ENCODE results near the gene PGAP3. TPM values are rescaled to one million over a fixed set of nuclear protein-coding genes. Genes with fewer than 3 reads are reported as not detected.
A peak's percentile ranks its signal among the peaks of the same experiment; 100 is the strongest.

PGAP3 gene
- total and polyA plus RNA-seq, 5 donors, result 12.9 to 24.0 (median 14.7) TPM

DNA sequence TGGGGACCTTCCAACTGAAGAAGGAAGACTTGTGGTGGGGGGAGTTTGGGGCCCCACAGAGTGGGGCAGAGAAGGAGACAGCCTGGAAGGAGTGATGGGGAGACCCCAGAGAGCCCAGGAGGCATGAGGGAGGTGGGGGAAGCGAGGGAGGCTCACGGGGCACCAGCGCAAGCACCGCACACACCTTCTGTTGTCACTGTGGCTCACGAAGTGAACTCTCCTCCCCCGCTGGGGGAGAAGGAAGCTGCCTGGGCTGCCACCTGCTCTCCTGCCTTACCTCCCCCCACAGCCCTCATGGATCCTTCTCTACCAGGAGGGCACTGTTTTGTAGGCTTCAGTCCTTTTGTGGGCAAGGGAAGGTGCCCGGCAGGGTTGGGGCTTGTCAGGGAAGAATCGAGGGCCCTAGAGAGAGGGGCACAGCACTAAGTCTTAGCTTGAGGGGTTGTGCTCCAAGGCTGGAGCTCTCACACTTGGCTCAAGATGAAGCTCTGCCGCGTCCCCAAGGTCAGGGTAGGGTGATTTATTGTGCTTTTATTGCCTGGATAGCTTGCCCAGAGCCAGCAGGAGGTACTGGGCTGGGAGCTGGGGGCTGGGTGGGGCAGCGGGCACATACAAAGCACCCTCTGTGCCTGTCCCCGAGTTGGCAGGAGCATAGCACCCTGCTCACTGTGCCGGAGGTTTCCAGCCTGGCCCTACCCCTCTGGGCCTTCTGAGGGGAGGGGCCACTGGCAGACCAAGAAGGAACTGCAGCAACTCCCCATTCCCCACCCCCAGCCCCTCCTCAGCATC, 55.5 kb downstream of the PGAP3 start:
- intact Hi-C loops (cut with DNase I), result no loop called here
- ATAC-seq, result peak in 1 of 2 donors; percentile 32
- no peak overlapping the region for H3K4me3 ChIP-seq (ENCODE audit: low read length)
- WGBS, result 55% methylated on average over 13 of the region's 13 CpGs
- H3K9me3 ChIP-seq (ENCODE audit: control insufficient read depth, low read length), result no peaks in the 10 kb centered on the region
- DNase-seq, result no peak
- H3K4me1 ChIP-seq (ENCODE audit: control insufficient read depth, insufficient read depth, low read length), result peaks cover under 1% of the 10 kb centered on the region
- no peaks in the 10 kb centered on the region for H3K27me3 ChIP-seq (ENCODE audit: control insufficient read depth, insufficient read depth)
- H3K27ac ChIP-seq (ENCODE audit: low read length), result no peak overlapping the region

- H3K9me3 ChIP-seq (ENCODE audit: control insufficient read depth, low read length), result no peaks in the 10 kb centered on the region
- H3K4me1 ChIP-seq (ENCODE audit: control insufficient read depth, insufficient read depth, low read length), result peaks cover 2% of the 10 kb centered on the region
- ATAC-seq (no peak), DNase-seq (no peak)
- intact Hi-C loops (cut with DNase I), result no loop called here
- no peaks in the 10 kb centered on the region for H3K27me3 ChIP-seq (ENCODE audit: control insufficient read depth, insufficient read depth)
- no peak overlapping the region for H3K27ac ChIP-seq (ENCODE audit: low read length)
- H3K4me3 ChIP-seq (ENCODE audit: low read length), result no peak overlapping the region
- 42% methylated on average over 6 of the region's 6 CpGs for WGBS
Observed at GRCh38 chr17:39631403-39631802, 56.5 kb downstream of the PGAP3 start.

DNA sequence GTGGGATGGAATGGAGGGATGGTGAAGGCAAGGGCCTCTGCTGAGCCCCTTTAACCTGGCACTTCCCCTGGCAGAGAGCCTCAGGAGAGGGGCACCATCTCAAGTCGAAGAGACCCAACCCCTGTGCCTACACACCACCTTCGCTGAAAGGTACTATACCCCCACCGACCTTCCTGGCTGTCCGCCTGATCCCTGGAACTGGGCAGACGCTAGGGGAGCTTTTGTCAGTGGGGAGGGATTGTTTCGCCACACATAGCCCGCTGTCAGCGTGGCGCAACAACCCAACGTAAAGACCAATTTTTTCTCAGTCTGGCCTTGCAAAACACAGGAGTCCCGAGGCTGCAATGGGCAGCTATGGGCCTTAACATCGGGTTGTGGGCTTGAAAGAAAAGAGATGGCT, 58.0 kb downstream of the PGAP3 start:
- Histone ChIP-seq H3K4me3 (ENCODE audit: low read length) (no peak overlapping the region), H3K4me1 (ENCODE audit: control insufficient read depth, insufficient read depth, low read length) (peaks cover 2% of the 10 kb centered on the region), H3K27ac (ENCODE audit: low read length) (no peak overlapping the region), H3K9me3 (ENCODE audit: control insufficient read depth, low read length) (no peaks in the 10 kb centered on the region), H3K27me3 (ENCODE audit: control insufficient read depth, insufficient read depth) (no peaks in the 10 kb centered on the region)
- intact Hi-C loops (cut with DNase I), result loop anchor here in 1 of 4 donors (10.0 kb wide), 1 partner anchor 45 kb away; no protein-coding TSS in a partner anchor
- DNase-seq, result no peak
- WGBS, result 76% methylated on average over 12 of the region's 12 CpGs
- no peak for ATAC-seq

DNA sequence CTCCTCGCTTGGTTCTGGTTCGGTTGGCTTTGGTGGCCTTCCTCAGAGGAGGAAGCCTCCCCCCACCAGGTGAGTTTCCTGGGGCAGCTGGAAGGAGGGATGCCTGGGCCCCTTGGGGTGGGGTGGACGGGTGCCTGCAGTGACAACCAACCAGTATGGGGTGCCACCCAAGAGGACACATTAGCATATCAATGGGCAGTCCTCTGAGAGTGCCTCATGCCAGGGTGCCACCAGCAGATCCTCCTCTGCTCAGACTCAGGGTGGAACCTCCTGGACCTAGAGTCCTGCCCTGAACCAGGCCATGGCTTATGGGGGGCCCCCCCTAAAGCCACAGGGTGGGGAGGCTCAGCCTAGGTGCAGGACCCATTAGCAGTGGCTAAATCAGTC, 58.4 kb downstream of the PGAP3 start:
- Histone ChIP-seq H3K27me3 (ENCODE audit: control insufficient read depth, insufficient read depth) (no peaks in the 10 kb centered on the region), H3K9me3 (ENCODE audit: control insufficient read depth, low read length) (no peaks in the 10 kb centered on the region), H3K4me3 (ENCODE audit: low read length) (no peak overlapping the region), H3K4me1 (ENCODE audit: control insufficient read depth, insufficient read depth, low read length) (peaks cover 2% of the 10 kb centered on the region), H3K27ac (ENCODE audit: low read length) (no peak overlapping the region)
- intact Hi-C loops (cut with DNase I), result loop anchor here in 1 of 4 donors (10.0 kb wide), 1 partner anchor 45 kb away; no protein-coding TSS in a partner anchor
- ATAC-seq (no peak), DNase-seq (no peak)
- WGBS, result 73% methylated on average over 3 of the region's 3 CpGs

DNA sequence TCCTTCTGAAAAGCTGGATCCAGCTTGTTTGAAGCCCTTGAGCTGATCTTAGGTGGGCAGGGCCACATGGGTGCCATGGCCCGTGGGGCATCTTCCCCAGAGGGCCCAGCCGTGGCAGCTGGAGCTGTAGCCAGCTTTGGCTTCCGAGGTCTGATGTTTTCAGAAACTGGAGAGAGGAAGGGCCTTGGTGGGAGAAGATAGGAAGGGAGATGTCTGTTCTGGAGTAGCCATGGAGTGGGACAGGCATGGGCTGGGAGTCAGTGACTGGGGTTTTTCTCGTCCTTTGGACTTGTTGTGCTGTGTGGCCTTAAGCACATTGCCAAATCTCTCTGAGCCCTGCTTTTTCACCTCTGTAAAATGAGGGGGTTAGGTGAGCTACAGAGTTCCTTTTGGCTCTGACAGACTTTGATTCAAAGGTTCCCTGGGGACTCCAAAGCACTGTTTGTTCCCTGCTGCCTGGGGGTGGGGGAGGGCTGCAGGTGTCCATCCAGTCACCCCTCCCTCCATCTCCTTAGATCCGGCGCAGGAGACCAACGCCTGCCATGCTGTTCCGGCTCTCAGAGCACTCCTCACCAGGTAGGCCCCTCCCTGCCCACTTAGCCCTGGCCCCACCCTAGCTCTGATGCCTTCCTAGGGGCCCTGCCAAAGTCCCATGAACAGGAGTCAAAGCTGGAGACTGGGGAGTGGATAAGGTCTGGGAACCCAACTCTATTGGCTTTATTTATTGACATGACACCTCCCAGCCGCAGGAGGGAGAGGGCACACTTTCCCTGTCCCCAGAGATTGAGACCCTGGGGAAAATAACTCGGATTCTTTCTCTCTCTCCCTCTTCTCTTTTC, 59.0 kb downstream of the PGAP3 start:
- ATAC-seq (no peak), DNase-seq (no peak)
- Histone ChIP-seq H3K27me3 (ENCODE audit: control insufficient read depth, insufficient read depth) (no peaks in the 10 kb centered on the region), H3K4me3 (ENCODE audit: low read length) (no peak overlapping the region), H3K27ac (ENCODE audit: low read length) (no peak overlapping the region), H3K9me3 (ENCODE audit: control insufficient read depth, low read length) (no peaks in the 10 kb centered on the region), H3K4me1 (ENCODE audit: control insufficient read depth, insufficient read depth, low read length) (peaks cover 2% of the 10 kb centered on the region)
- 62% methylated on average over 10 of the region's 10 CpGs for WGBS
- intact Hi-C loops (cut with DNase I), result loop anchor here in 1 of 4 donors (10.0 kb wide), 1 partner anchor 46 kb away; no protein-coding TSS in a partner anchor

DNA sequence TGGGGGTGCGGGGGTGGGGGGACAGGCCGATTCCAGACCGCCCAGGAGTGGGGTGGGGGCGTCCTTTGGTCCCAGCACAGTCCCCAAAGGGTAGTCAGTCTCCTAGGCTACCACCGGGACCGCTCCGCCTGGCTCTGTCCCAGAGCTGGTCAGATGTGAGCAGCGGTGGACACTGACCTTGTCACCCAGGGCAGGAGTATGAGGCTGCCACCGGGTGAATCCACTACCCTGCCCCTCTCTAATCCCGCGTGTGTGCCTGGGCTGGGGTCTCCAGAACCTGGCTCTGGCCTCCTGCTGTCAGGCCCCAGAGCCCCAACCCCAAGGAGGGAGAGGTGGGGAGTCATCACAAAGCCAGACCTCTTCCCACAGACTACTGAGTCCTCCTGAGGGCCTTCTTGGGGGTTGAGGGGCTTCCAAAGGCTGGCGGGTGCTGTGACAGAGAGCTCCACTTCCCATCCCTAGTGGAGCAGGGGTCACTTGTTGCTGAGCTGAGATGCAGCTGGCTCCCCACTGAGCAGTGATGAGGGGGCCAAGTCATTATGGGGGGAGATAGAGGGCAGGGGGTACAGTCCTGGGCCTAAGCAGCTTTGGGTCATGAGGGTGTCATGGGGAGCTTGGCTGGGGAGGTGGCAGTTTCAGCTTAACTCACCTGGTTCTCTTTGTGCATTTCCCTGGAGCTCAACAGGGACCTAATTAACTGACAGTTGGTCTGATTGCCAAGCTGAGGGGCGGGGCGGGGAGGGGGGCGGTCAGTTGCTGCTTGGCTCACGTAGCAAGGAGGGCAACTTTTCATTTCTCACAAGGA, 59.9 kb downstream of the PGAP3 start:
- no peak overlapping the region for H3K27ac ChIP-seq (ENCODE audit: low read length)
- no peak for ATAC-seq

GRCh38 chr17:39627047-39627711, 60.7 kb downstream of the PGAP3 start:
- intact Hi-C loops (cut with DNase I), result loop anchor here in 1 of 4 donors (10.0 kb wide), 1 partner anchor 48 kb away; no protein-coding TSS in a partner anchor
- no peak for ATAC-seq
- no peak for DNase-seq
- Histone ChIP-seq H3K27me3 (ENCODE audit: control insufficient read depth, insufficient read depth) (no peaks in the 10 kb centered on the region), H3K4me3 (ENCODE audit: low read length) (peak overlapping the region; percentile 33), H3K27ac (ENCODE audit: low read length) (no peak overlapping the region), H3K4me1 (ENCODE audit: control insufficient read depth, insufficient read depth, low read length) (peaks cover 2% of the 10 kb centered on the region), H3K9me3 (ENCODE audit: control insufficient read depth, low read length) (no peaks in the 10 kb centered on the region)
- 2% methylated on average over 72 of the region's 72 CpGs for WGBS

More for the DNA sequence above, 59.9 kb downstream of the PGAP3 start:
- Histone ChIP-seq H3K4me3 (ENCODE audit: low read length) (peak overlapping the region; percentile 33), H3K27me3 (ENCODE audit: control insufficient read depth, insufficient read depth) (no peaks in the 10 kb centered on the region), H3K9me3 (ENCODE audit: control insufficient read depth, low read length) (no peaks in the 10 kb centered on the region), H3K4me1 (ENCODE audit: control insufficient read depth, insufficient read depth, low read length) (peaks cover 2% of the 10 kb centered on the region)
- intact Hi-C loops (cut with DNase I), result loop anchor here in 1 of 4 donors (10.0 kb wide), 1 partner anchor 47 kb away; no protein-coding TSS in a partner anchor
- no peak for DNase-seq
- 56% methylated on average over 16 of the region's 16 CpGs for WGBS

DNA sequence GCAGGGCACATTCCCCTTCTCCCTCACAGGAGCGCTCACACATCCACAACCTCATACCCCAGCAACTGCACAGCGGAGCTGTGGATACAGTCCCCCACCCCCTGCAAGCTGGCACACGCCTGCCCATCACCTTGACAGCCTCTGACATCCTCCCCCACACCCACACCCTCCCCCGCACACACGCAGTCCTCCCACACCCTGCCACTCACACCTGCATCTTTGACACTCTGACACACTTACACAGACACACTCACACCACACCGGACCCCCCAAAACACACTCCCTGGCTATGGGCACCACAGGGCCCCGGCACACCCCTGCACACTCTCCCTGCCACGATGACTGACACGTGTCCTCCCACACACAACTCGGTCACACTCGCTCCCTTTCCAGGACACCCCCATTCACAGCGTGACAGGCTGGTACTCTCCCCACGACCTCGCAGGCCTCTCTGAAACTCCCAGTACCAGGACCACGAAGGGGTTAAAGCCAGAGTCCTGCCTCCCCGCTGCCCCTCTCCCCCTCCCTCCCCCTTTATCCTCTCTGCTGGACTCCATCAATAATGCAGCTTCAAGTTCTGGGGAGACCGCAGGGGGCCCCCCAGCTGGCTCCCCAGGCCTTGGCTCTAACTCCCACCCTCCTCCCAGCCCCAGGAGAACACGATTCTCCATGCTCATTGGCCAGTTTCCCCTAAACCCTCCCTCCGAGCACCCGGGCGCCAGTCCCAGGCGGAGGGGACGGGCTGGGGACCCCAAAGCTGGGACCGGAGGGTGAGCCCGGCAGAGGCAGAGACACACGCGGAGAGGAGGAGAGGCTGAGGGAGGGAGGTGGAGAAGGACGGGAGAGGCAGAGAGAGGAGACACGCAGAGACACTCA, 61.4 kb downstream of the PGAP3 start, which contains the start of gene PPP1R1B:
TSS of gene PPP1R1B (plus strand) at position 782 of the 876 bp plus-strand sequence. CDS start 441 bp downstream, outside the sequence.
- ATAC-seq, result no peak
- Histone ChIP-seq H3K27ac (ENCODE audit: low read length) (no peak within 1 kb of the TSS), H3K4me1 (ENCODE audit: control insufficient read depth, insufficient read depth, low read length) (peaks cover 2% of the 10 kb centered on the region), H3K27me3 (ENCODE audit: control insufficient read depth, insufficient read depth) (no peaks in the 10 kb centered on the region), H3K4me3 (ENCODE audit: low read length) (peak within 1 kb of the TSS; percentile 33), H3K9me3 (ENCODE audit: control insufficient read depth, low read length) (no peaks in the 10 kb centered on the region)
- intact Hi-C loops (cut with DNase I), result loop anchor here in 1 of 4 donors (10.0 kb wide), 1 partner anchor 48 kb away; no protein-coding TSS in a partner anchor
- no peak for DNase-seq
- WGBS, result 20% methylated on average over 29 of the region's 29 CpGs

GRCh38 chr17:39625198-39625785, 62.6 kb downstream of the PGAP3 start:
- Histone ChIP-seq H3K27ac (ENCODE audit: low read length) (no peak overlapping the region), H3K4me1 (ENCODE audit: control insufficient read depth, insufficient read depth, low read length) (peaks cover 2% of the 10 kb centered on the region), H3K4me3 (ENCODE audit: low read length) (no peak overlapping the region), H3K27me3 (ENCODE audit: control insufficient read depth, insufficient read depth) (no peaks in the 10 kb centered on the region), H3K9me3 (ENCODE audit: control insufficient read depth, low read length) (no peaks in the 10 kb centered on the region)
- ATAC-seq, result no peak
- intact Hi-C loops (cut with DNase I), result loop anchor here in 1 of 4 donors (10.0 kb wide), 1 partner anchor 50 kb away; no protein-coding TSS in a partner anchor
- DNase-seq, result no peak
- 47% methylated on average over 5 of the region's 5 CpGs for WGBS

All from right cardiac atrium (tissue), 5 donors.